Bronchial epithelial cell (primary cell): Measurements from ENCODE around the gene RNASE1. TPM values are rescaled to one million over a fixed set of nuclear protein-coding genes. Genes with fewer than 3 reads are reported as not detected.

Experiments used
- DNase-seq: peaks from one replicate; pipeline ENCODE4 v3.0.0-alpha.2; 2010; ENCODE audit warnings: low read depth
- FAIRE-seq: peaks from 2 replicates; lab custom pipeline; 2011; peaks lifted over from hg19 to GRCh38; lab: Jason Lieb, UNC
- H3K27me3 ChIP-seq: 2 replicates; pipeline ENCODE4 v1.5.1; 2011; ENCODE audit warnings: low read length; ENCODE audit not compliant: control insufficient read depth, insufficient read depth
- H3K36me3 ChIP-seq: 2 replicates; pipeline ENCODE4 v1.5.1; 2011; ENCODE audit warnings: low read length; ENCODE audit not compliant: control insufficient read depth, insufficient read depth
- H3K4me3 ChIP-seq: 2 replicates; pipeline ENCODE4 v1.5.1; 2011; ENCODE audit warnings: mild to moderate bottlenecking, low read depth, low read length, control low read depth
- CTCF ChIP-seq: IDR thresholded peaks from 2 replicates; pipeline ENCODE4 v1.5.1; 2011; ENCODE audit warnings: mild to moderate bottlenecking, moderate library complexity, low read length, control low read depth, inconsistent platforms; ENCODE audit not compliant: insufficient read depth, severe bottlenecking
- total RNA-seq: library from RNA; depleted of rRNA; stranded (reverse); fragments of >200 nt; gene quantifications from 2 replicates; pipeline ENCODE4 v1.2.1, GENCODE V29; 2014

Gene RNASE1
- total RNA-seq, 1 donor from 2014 or later = not detected

DNA sequence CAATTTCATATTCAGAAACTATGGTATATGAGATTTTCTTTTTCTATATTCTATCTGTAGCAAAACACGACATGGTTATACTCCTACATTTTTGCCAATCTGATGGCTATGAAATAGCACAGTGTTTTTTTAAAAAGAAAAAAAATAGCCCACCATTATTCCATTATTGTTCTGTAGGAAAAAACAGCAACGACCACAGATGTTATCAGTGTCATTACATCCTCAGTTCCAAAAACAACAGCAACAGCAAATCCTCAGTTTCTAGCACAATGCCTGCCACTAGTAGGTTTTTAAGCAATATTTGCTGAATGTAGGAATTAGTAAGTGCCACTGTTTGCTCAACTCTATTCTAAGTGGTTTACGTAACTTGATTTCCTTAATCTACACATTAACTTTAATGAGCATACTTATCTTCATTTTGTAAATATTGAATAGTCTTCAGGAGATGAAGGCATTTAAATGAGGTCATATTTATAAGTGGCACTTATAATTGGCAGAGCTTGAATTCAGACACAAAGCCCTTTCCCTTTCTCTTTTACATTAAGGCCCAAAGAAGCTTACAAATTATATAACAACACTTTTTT is 13.3 kb downstream of the RNASE1 start:
- H3K36me3 ChIP-seq = no peaks in the 10 kb centered on the region
- no peak for FAIRE-seq
- DNase-seq = no peak
- TF ChIP-seq CTCF = no peak
- H3K27me3 ChIP-seq = no peaks in the 10 kb centered on the region
- no peak overlapping the region for H3K4me3 ChIP-seq

DNA sequence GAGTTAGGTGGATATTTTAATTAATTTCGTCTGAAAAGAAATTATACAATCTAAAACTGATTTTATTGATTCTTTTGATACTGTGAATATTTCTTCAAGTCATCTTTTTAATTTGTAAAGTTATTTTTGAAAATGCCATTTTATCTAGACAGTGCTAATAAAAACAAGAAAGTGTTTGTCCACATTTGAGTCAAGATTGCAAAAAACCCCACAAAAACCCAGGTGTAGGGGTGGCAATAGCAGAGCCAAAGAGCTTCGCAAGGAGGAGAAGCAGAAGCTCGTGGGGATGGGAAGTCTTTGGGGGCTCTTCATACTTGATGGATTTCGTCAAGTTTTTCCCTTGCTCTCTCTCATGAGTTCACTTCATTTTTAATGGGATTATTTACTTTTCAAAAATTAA is 15.6 kb downstream of the RNASE1 start:
- DNase-seq (no peak), FAIRE-seq (no peak)
- no peak for TF ChIP-seq CTCF
- Histone ChIP-seq H3K36me3 (no peaks in the 10 kb centered on the region), H3K27me3 (no peaks in the 10 kb centered on the region), H3K4me3 (no peak overlapping the region)

DNA sequence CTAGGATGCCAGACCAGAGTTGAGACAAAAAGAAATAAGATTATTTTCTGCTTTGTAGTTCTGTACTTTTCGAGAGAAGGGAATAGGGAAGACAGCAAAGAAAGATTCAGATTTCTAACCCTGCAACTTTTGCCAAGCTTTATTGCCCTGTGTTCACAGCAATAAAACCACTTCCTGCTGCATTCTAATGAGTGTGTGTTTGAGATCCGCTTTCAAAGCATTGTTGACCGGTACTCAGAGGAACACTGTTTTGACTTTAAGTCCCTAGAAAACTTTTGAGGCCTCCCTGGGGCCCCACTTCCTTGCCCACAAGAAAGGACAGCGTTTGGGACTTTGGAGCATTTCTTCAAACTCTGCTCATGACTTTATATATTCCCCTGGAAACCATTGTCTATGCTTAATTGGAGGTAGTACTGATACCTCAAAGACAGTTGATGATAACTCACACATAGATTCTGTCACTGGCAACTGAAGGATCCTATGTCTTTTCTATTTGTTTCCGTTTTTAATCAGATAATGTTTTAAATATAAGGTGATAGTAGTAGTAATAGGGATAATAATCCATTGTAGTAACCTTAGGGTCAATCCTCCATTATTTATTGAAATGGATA is 20.3 kb downstream of the RNASE1 start:
- TF ChIP-seq CTCF = no peak
- DNase-seq (no peak), FAIRE-seq (no peak)
- Histone ChIP-seq H3K36me3 (no peaks in the 10 kb centered on the region), H3K4me3 (no peak overlapping the region), H3K27me3 (no peaks in the 10 kb centered on the region)

GRCh38 chr14:20781803-20782202 is 20.8 kb downstream of the RNASE1 start:
- no peaks in the 10 kb centered on the region for H3K36me3 ChIP-seq
- DNase-seq (no peak), FAIRE-seq (no peak)
- H3K27me3 ChIP-seq = no peaks in the 10 kb centered on the region
- TF ChIP-seq CTCF = no peak
- H3K4me3 ChIP-seq = no peak overlapping the region

DNA sequence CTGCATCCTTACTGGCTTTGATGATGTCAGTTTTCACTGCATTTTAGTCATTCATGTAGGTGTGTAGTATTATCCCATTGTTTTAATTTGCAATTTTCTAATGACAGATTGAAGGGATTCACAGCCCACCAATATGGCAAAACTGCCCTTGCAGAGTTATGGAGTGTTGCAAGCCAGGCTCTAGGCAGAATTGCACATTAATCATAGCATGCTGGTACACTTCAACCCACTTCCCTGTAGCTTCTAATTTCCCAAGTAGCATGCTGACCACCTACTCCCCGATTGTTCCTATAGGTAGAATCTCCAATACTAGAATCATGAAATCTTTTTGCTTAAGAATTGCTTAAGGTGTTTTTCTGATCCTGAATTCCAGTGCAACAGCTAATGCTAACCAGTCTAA is 26.7 kb downstream of the RNASE1 start:
- FAIRE-seq (no peak), DNase-seq (no peak)
- Histone ChIP-seq H3K36me3 (no peaks in the 10 kb centered on the region), H3K27me3 (no peaks in the 10 kb centered on the region), H3K4me3 (no peak overlapping the region)
- TF ChIP-seq CTCF = no peak

DNA sequence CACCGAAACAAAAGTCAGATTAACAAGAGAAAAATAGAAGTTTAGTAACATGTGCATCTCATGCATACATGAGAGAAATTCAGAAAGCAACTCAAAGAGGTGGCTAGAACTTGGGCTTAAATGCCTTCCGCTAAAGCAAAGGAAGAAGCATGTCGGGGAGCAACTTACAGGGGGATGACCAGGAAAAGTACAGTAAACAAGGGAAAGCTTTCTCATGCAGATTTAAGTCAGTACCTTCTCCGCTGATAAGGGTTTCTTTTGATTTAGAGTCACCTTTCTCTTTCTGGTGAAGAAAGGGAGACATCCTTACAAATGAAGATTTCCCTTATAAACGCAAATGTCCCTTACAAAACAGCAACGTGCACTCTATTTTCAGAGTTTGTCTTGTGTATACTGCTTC is 27.6 kb downstream of the RNASE1 start:
- Histone ChIP-seq H3K36me3 (no peaks in the 10 kb centered on the region), H3K27me3 (no peaks in the 10 kb centered on the region), H3K4me3 (no peak overlapping the region)
- no peak for DNase-seq
- no peak for TF ChIP-seq CTCF
- FAIRE-seq = no peak
